Activated CD8-positive, alpha-beta memory T cell treated with anti-CD3 and anti-CD28 coated beads for 36 hours (primary cell): Measurements from ENCODE around the gene RMRP. TPM values are rescaled to one million over a fixed set of nuclear protein-coding genes. Genes with fewer than 3 reads are reported as not detected.

Experiments
- CTCF ChIA-PET: fragments of 350-600 bp; sonication (Branson Sonifier 250); formaldehyde crosslinking; loops from one replicate; lab custom pipeline; 2021; ENCODE audit warnings: antibody characterized with exemption; lab: Charles Lee
- POLR2A ChIA-PET: fragments of 350-600 bp; sonication (Branson Sonifier 250); formaldehyde crosslinking; loops from one replicate; lab custom pipeline; 2021; ENCODE audit warnings: antibody characterized with exemption; lab: Charles Lee
- total RNA-seq, 2 experiments: library from RNA; stranded (reverse); gene quantifications; one replicate each; pipeline ENCODE4 v1.2.3, GENCODE V29; 2021

Gene RMRP
- total RNA-seq, 2 experiments from 2014 or later, result 9,117 to 9,295 TPM

- ChIA-PET POLR2A (interaction anchor here (0.6 to 1.3 kb wide), 2 partner anchors 43 to 189 kb away, joined by 5 to 9 read pairs; partner anchors contain the start of genes CREB3 and TLN1), CTCF (interaction anchor here (1.0 to 1.2 kb wide), 4 partner anchors 18 to 79 kb away, joined by 3 read pairs; partner anchors contain the start of gene ARHGEF39)
These were observed 31.9 kb upstream of the RMRP start, which contains the start of gene TPM2 for GRCh38 chr9:35689542-35690293. TPM2 (minus strand) TSS chr9:35689925; CDS start chr9:35689817, 108 bp downstream.

GRCh38 chr9:35688558-35689541 lies 31.0 kb upstream of the RMRP start:
- ChIA-PET CTCF (interaction anchor here (1.0 to 1.6 kb wide), 6 partner anchors 19 to 78 kb away, joined by 3 to 7 read pairs (median 4); partner anchors contain the start of genes ARHGEF39 and SIT1), POLR2A (interaction anchor here (0.6 to 1.3 kb wide), 4 partner anchors 38 to 72 kb away, joined by 3 to 5 read pairs (median 3); partner anchors contain the start of genes CREB3, SIT1 and TLN1)

GRCh38 chr9:35687972-35688557 lies 30.2 kb upstream of the RMRP start:
- CTCF ChIA-PET, result interaction anchor here (1.2 to 1.6 kb wide), 4 partner anchors 24 to 41 kb away, joined by 3 to 7 read pairs (median 4); partner anchors contain the start of genes ARHGEF39 and SIT1
- POLR2A ChIA-PET, result interaction anchor here (0.6 to 1.3 kb wide), 3 partner anchors 37 to 44 kb away, joined by 3 to 5 read pairs (median 3); partner anchors contain the start of genes CREB3, SIT1 and TLN1

- CTCF ChIA-PET, result interaction anchor here (1.4 to 2.2 kb wide), 3 partner anchors 9 to 41 kb away, joined by 4 to 7 read pairs (median 7); no protein-coding TSS in a partner anchor
These were observed 29.5 kb upstream of the RMRP start for GRCh38 chr9:35687306-35687705.

GRCh38 chr9:35686222-35687203 lies 28.7 kb upstream of the RMRP start:
- ChIA-PET CTCF (interaction anchor here (0.5 to 2.2 kb wide), 3 partner anchors 10 to 42 kb away, joined by 3 to 7 read pairs (median 5); no protein-coding TSS in a partner anchor), POLR2A (interaction anchor here (0.6 kb wide), 1 partner anchor 33 kb away, joined by 4 read pairs; no protein-coding TSS in a partner anchor)

More at GRCh38 chr9:35687306-35687705, 29.5 kb upstream of the RMRP start:
- POLR2A ChIA-PET, result no interaction called here

GRCh38 chr9:35685506-35685905 lies 27.7 kb upstream of the RMRP start:
- POLR2A ChIA-PET, result no interaction called here
- CTCF ChIA-PET, result interaction anchor here (0.9 to 2.2 kb wide), 3 partner anchors 10 to 131 kb away, joined by 3 to 7 read pairs (median 5); no protein-coding TSS in a partner anchor

GRCh38 chr9:35684921-35685320 lies 27.1 kb upstream of the RMRP start:
- ChIA-PET CTCF (interaction anchor here (0.8 to 1.8 kb wide), 4 partner anchors 9 to 130 kb away, joined by 3 to 5 read pairs (median 4); partner anchors contain the start of gene ARHGEF39), POLR2A (no interaction called here)

- POLR2A ChIA-PET, result no interaction called here
- CTCF ChIA-PET, result interaction anchor here (1.0 to 1.8 kb wide), 2 partner anchors 14 to 18 kb away, joined by 5 to 9 read pairs; partner anchors contain the start of gene ARHGEF39
These were observed 25.5 kb upstream of the RMRP start for GRCh38 chr9:35683323-35683722.

GRCh38 chr9:35682520-35683315 lies 24.9 kb upstream of the RMRP start:
- ChIA-PET POLR2A (interaction anchor here (0.6 kb wide), 1 partner anchor 29 kb away, joined by 7 read pairs; no protein-coding TSS in a partner anchor), CTCF (interaction anchor here (1.0 kb wide), 1 partner anchor 14 kb away, joined by 9 read pairs; no protein-coding TSS in a partner anchor)

- POLR2A ChIA-PET, result interaction anchor here (0.6 kb wide), 1 partner anchor 28 kb away, joined by 7 read pairs; no protein-coding TSS in a partner anchor
- CTCF ChIA-PET, result no interaction called here
These were observed 24.2 kb upstream of the RMRP start for GRCh38 chr9:35682051-35682450.

GRCh38 chr9:35681341-35682002 lies 23.7 kb upstream of the RMRP start:
- ChIA-PET CTCF (no interaction called here), POLR2A (no interaction called here)

GRCh38 chr9:35680331-35681105 lies 22.7 kb upstream of the RMRP start:
- POLR2A ChIA-PET, result interaction anchor here (0.6 kb wide), 1 partner anchor 161 kb away, joined by 4 read pairs; no protein-coding TSS in a partner anchor

GRCh38 chr9:35679766-35680330 lies 22.0 kb upstream of the RMRP start:
- ChIA-PET CTCF (interaction anchor here (0.6 to 1.4 kb wide), 2 partner anchors 16 to 30 kb away, joined by 4 to 5 read pairs; no protein-coding TSS in a partner anchor), POLR2A (no interaction called here)

More at GRCh38 chr9:35680331-35681105, 22.7 kb upstream of the RMRP start:
- CTCF ChIA-PET, result interaction anchor here (1.4 kb wide), 1 partner anchor 15 kb away, joined by 5 read pairs; no protein-coding TSS in a partner anchor

GRCh38 chr9:35679091-35679490 lies 21.3 kb upstream of the RMRP start:
- ChIA-PET POLR2A (no interaction called here), CTCF (interaction anchor here (0.6 to 1.4 kb wide), 2 partner anchors 16 to 31 kb away, joined by 4 to 5 read pairs; no protein-coding TSS in a partner anchor)
